OCI-LY1 (cell line): Measurements from ENCODE around the gene TNFRSF21.

Source experiments
- CTCF ChIP-seq: fragments of 200-600 bp; sonication (generic), shearing (Covaris generic); IDR thresholded peaks from 2 replicates; pipeline ENCODE4 v1.5.1; 2017; ENCODE audit warnings: mild to moderate bottlenecking, antibody characterized with exemption, low read length, moderate library complexity, mixed read lengths
- EZH2 ChIP-seq: fragments of 200-600 bp; sonication (generic), shearing (Covaris generic); IDR thresholded peaks from 2 replicates; pipeline ENCODE4 v1.8.0; 2017; ENCODE audit warnings: borderline replicate concordance, mixed run types, mild to moderate bottlenecking, antibody characterized with exemption, low read length, moderate library complexity, mixed read lengths

GRCh38 chr6:47187113-47187512 lies 122.6 kb downstream of the TNFRSF21 start:
- no peak for TF ChIP-seq CTCF
- no peak for TF ChIP-seq EZH2
